Neutrophil (primary cell): Measurements from ENCODE around the gene ANXA10.

Experiments
- H3K27ac ChIP-seq: fragments of 200-600 bp; sonication (generic); 2 replicates; pipeline ENCODE4 v1.5.1; 2016; ENCODE audit warnings: mild to moderate bottlenecking, moderate library complexity
- H3K27me3 ChIP-seq: fragments of 200-600 bp; sonication (generic); 2 replicates; pipeline ENCODE4 v1.6.0; 2016; ENCODE audit warnings: mild to moderate bottlenecking
- H3K36me3 ChIP-seq: fragments of 200-600 bp; sonication (generic); 2 replicates; pipeline ENCODE4 v1.5.1; 2017
- H3K4me1 ChIP-seq, 2 experiments: fragments of 200-600 bp in 1 of 2; sonication (generic) in 1 of 2; 1 replicate in 1 of 2; 2 replicates in 1 of 2; pipeline versions ENCODE4 v1.5.1 to v1.6.1; 2013 to 2016; ENCODE audit warnings: low read depth in 1 of 2, low read length in 1 of 2, mild to moderate bottlenecking in 1 of 2, moderate library complexity in 1 of 2; ENCODE audit not compliant: control insufficient read depth in 1 of 2, insufficient read depth in 1 of 2
- H3K4me3 ChIP-seq, 2 experiments: fragments of 200-600 bp in 1 of 2; sonication (generic) in 1 of 2; 1 replicate in 1 of 2; 2 replicates in 1 of 2; pipeline ENCODE4 v1.5.1; 2013 to 2016; ENCODE audit warnings: low read depth in 1 of 2, low read length in 1 of 2, mild to moderate bottlenecking in 1 of 2, moderate library complexity in 1 of 2
- H3K9me3 ChIP-seq: fragments of 200-600 bp; sonication (generic); 2 replicates; pipeline ENCODE4 v1.5.1; 2016
- CTCF ChIP-seq: fragments of 200-600 bp; sonication (generic); IDR thresholded peaks from 2 replicates; pipeline ENCODE4 v1.5.1; 2016; ENCODE audit warnings: antibody characterized with exemption

Gene ANXA10

GRCh38 chr4:168092176-168092712, at the start of gene ANXA10:
ANXA10 (plus strand) TSS chr4:168092537; CDS start chr4:168092701, 164 bp downstream.
- H3K4me1 ChIP-seq = no peaks in the 10 kb centered on the region
- no peaks in the 10 kb centered on the region for H3K27me3 ChIP-seq
- TF ChIP-seq CTCF = no peak
- no peaks in the 10 kb centered on the region for H3K36me3 ChIP-seq
- H3K27ac ChIP-seq = no peak within 1 kb of the TSS
- no peak within 1 kb of the TSS for H3K4me3 ChIP-seq
- H3K9me3 ChIP-seq = no peaks in the 10 kb centered on the region

- Histone ChIP-seq H3K27ac (no peak overlapping the region), H3K4me3 (no peak overlapping the region), H3K4me1 (no peaks in the 10 kb centered on the region), H3K9me3 (no peaks in the 10 kb centered on the region), H3K36me3 (no peaks in the 10 kb centered on the region), H3K27me3 (no peaks in the 10 kb centered on the region)
- no peak for TF ChIP-seq CTCF
Observed at GRCh38 chr4:168045354-168045753, 47.0 kb upstream of the ANXA10 start.

- Histone ChIP-seq H3K36me3 (no peaks in the 10 kb centered on the region), H3K27ac (no peak overlapping the region), H3K4me1 (no peaks in the 10 kb centered on the region), H3K27me3 (no peaks in the 10 kb centered on the region), H3K9me3 (no peaks in the 10 kb centered on the region), H3K4me3 (no peak overlapping the region)
- no peak for TF ChIP-seq CTCF
Observed at GRCh38 chr4:168050002-168050401, 42.3 kb upstream of the ANXA10 start.

- no peak for TF ChIP-seq CTCF
- no peak overlapping the region for H3K27ac ChIP-seq
- no peaks in the 10 kb centered on the region for H3K4me1 ChIP-seq
- H3K27me3 ChIP-seq = no peaks in the 10 kb centered on the region
- H3K9me3 ChIP-seq = no peaks in the 10 kb centered on the region
- no peaks in the 10 kb centered on the region for H3K36me3 ChIP-seq
- no peak overlapping the region for H3K4me3 ChIP-seq
Observed at GRCh38 chr4:168051526-168051925, 40.8 kb upstream of the ANXA10 start.

- Histone ChIP-seq H3K27ac (no peak overlapping the region), H3K9me3 (no peaks in the 10 kb centered on the region), H3K27me3 (no peaks in the 10 kb centered on the region), H3K36me3 (no peaks in the 10 kb centered on the region), H3K4me3 (no peak overlapping the region), H3K4me1 (no peaks in the 10 kb centered on the region)
- no peak for TF ChIP-seq CTCF
Observed at GRCh38 chr4:168057412-168057811, 34.9 kb upstream of the ANXA10 start.

GRCh38 chr4:168059251-168059650, 33.1 kb upstream of the ANXA10 start:
- Histone ChIP-seq H3K4me1 (no peaks in the 10 kb centered on the region), H3K9me3 (no peaks in the 10 kb centered on the region), H3K27me3 (no peaks in the 10 kb centered on the region), H3K36me3 (no peaks in the 10 kb centered on the region), H3K4me3 (no peak overlapping the region), H3K27ac (no peak overlapping the region)
- no peak for TF ChIP-seq CTCF
